Activated T-cell treated with anti-CD3 and anti-CD28 coated beads for 24 hours (primary cell): ENCODE results near the gene NRM.
"Not testable (repeated sequence)": the region's sequence is repeated elsewhere in the genome, so short reads cannot be mapped to it uniquely, and the experiment has no call there.

Experiments
- DNase-seq: peaks from one replicate; pipeline ENCODE4 v3.0.0-alpha.2; 2020; ENCODE audit warnings: low read depth

The NRM gene

DNA sequence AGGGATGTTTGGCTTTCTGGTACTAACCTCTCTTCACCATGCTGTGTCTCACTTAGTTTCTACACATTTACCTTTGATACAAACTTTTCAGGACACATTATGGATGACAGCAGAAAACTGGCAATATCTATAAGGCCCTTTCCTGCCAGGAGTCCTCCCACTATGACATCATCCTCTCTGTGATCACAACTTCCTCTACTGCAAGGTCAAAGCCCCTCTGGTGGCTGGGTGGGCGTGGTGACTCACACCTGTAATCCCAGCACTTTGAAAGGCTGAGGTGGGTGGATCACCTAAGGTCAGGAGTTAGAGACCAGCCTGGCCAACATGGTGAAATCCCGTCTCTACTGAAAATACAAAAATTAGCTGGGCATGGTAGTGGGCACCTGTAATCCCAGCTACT lies 24.5 kb downstream of the NRM start:
- not testable (repeated sequence) for DNase-seq

DNA sequence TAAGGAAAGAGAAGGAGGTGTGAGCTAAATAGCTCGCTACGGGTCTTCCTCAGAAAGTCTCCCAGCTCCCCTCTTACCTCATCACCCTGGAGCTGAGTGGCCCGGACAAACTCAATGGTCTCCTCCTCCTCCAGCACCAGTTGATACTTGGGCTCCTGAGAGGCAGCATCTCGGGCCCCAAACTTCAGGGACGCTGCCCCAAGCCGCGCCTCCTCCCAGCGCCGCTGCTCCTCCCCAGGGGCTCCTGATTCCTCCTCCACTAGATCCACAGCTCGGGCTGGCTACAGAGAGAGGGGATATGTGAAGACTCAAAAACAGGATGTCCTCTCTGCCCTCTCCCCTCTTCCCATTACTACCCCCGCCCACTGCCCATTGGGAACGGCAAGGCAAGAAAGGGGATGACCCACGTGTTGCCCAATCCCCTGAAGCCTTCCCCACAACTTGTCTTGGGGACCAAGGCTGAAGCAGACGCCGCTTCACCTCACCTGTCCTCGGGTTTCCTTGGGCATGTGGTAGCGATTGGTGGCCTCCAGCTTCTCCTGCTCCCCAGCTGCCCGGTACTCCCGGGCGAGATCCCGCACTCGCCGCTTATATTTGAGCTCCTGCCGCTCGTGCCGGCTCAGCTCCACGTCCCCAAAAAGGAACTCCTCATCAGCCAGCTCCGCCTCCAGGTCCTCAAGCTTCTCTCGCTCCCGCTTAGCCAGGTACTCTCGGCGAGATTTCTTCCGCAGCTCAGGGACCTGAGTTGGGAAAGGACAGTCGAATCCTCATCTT lies 25.6 kb downstream of the NRM start:
- DNase-seq: no peak

DNA sequence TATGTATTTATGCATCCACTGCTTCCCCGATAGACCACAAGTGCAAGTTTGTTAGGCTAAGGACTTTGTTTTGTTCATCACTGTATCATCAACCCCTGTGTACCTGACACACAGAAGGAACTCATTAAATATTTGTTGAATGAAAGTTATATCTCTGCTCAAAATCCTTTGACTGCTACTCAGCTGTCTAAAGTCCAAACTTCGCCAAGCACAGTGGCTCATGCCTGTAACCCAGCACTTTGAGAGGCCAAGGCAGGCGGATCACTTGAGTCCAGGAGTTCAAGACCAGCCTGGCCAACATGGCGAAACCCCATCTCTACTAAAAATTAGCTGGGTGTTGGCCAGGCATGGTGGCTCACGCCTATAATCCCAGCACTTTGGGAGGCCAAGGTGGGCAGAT lies 32.9 kb downstream of the NRM start:
- DNase-seq: not testable (repeated sequence)

DNA sequence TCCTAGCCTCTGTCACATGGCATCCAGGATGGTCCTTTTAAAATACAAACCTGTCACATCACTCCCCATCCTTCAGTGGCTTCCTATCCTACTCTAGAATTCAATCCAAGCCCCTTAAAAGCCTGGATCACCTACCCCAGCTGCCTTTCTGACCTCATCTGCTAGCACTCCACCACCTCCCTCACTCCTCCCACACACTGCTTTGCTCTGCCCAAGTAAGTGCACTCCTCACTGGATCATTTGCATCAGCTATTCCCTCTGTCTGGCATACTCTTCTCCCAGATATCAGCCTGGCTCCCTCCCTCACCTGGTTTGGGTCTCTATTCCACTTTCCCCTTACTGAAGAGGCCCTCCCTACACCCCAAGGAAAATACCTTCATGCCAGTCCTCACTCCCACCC lies 33.3 kb downstream of the NRM start:
- DNase-seq: no peak

DNA sequence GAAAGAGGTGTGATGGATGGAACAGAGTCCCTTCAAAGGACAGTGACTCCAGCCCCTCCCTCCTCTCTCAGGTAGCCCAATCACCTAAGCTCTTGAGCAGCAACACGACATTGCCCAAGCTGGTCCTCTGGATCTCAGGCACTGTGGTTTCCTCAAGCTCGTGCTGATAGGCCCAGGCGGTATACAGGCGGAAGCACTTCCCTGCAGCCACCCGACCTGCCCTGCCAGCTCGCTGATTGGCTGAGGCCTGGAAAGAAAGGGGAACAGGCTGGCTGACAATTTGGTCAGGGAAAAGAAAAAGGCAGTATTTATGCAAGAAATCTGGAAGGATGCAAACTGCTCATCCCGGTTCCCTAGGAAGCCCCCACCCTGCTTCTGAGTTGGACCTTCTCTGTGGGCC lies 34.3 kb downstream of the NRM start:
- DNase-seq: no peak

DNA sequence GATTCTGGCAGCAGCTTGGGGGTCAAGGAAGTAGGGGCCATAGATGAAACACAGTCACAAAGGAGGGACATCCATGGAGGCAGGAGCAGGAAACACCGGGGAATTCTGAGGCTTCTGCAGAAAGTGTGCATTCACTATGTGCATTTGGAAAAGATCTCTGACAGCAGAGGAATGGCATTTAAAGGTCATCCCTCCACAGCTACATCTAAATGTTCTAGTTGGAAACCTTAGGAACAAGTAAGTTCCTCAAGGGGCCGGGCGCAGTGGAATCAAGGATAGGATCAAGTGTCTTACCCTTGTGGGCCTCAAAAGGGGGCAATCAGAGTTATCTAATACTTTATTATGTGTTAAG lies 35.1 kb downstream of the NRM start:
- no peak for DNase-seq

DNA sequence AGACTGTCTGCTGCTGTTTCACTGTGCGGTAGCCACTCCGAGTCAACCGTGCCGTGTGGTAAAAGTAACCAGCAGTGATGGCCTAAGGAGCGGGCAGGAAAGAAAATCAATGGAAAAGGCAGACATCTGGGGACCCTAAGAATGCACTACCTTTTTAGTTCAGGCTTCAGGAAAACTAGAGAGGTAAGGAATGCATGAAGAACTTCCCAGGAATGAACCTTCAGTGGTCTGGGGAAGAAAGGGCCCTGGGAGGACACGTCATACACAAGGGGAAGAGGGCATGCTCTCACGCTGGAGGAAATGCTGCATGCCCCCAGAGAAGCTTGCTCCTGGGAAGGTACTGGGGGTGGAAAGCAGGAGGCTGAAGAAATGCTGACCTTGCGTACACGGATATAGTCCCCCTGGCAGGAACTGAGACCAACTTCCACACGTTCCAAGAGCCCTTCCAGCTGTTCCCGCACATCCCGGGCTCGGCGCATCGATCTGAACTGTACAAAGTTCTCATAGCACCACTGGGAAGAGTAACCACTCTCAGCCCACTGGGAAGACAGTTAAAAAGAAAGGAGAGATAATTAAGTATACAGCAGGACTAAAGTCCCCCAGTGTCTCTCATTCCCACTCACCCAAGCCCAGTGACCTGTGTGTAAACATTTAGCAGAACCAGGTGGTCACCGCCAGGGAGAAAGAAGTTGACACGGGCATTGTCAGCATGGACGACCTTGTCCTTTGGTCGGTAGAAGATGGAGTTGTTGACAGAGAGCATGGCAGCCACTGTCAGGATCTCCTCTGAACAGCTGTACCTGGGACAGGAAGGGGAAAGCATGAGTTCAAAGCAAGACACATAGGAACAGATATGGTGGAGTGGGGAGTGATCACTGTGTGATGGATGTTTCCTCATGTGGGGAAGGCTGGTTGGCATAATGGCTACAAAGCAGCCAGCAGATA lies 35.7 kb downstream of the NRM start:
- DNase-seq: no peak

DNA sequence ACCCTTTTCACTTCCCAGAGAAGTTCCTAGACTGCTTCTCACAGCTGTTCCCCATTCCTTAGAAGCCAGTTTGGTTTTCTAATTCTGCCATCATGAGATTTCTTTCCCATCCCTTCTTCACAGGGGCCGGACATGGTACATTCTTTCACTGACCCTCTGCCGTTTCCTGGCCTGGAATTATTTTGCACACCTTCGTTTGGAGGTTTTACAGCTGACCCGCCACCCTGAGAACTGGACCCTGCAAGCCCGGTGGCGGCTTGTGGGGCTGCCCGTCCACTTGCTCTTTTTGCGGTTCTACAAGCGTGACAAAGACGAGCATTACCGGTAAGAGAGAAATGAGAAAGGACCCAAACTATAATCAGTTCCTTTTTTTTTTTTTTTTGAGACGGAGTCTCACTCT lies 39.6 kb downstream of the NRM start:
- no peak for DNase-seq

DNA sequence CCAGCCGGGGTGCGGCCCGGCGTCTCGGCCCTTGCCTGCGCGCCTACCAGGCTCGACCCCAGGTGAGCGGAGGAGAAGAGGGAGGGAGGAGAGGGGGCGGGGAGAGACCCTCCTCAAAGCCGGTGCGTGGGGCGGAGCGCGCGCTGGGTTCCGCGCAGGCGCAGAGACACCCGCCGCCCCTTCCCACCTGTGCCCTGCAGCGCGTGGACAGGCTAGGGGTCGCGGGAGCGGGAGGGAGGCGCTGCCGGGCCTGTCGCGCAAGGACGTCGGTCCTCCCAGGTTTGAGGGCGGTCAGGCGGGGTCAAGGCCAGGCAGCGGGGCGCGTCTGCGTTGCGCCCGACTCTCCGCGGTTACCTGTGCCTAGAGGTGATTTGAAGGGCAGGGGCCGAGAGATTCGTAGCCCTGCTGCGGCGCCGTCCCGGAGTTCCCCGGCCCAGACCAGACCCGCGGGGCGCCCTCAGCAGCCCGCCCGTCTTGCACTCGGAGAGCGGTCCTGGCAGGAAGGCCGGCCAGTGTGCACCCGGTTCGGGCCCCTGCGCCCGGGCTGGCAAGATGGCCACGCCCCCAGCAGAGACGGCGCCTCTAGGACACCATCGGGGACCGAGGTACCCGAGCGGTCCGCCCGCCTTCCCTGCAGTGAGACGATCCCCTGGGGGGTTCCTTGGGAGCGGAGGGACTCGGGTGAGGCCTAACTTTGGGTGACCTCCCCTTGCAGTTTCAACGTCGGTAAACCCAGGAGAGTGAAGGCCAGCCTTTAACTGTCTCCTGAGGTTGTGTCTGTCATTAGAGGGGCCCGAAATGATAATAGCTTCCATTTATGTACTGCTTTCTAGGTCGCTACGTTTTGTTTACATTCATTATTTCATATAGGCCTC lies 43.3 kb downstream of the NRM start:
- peak; percentile 75 for DNase-seq

DNA sequence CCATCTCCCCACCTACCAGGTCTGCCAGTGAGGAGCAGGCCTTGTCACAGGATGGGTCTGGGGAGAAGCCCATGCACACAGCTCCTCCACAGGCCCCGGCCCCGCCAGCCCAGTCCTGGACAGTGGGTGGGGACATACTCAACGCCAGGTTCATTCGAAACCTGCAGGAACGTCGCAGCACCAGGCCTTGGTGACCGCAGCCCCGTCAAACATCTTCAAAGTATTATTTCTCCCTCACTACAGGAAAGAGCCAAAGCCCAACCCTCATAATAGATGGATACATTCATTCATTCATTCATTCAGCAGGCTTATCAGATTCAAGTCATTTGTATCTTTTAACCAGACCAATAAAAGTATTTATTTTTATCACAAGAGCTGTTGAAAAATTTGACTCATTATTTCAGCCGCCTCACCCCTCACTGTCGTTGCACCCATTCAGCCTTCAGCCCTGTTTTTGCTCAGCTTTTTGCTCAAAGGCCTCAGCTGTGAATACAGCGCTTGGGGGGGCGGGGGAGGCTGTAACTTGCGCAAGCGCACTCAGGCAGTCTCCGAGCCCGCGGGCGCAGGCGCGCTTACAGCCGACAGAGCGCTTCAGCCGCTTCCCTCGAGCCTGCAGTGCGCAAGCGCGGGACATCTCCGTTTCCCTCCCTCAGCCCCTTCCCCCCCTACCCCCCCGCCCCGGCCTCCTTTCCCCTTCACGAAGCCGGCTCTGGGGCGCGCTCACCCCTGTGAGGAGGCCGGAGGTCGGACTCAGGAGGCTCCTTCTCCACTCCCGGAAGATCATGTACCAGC lies 44.1 kb downstream of the NRM start, which contains the start of gene C6orf136:
TSS of gene C6orf136 (plus strand) at position 684 of the 792 bp plus-strand sequence. CDS start at position 783, 99 bp downstream.
- peak; percentile 86 for DNase-seq

DNA sequence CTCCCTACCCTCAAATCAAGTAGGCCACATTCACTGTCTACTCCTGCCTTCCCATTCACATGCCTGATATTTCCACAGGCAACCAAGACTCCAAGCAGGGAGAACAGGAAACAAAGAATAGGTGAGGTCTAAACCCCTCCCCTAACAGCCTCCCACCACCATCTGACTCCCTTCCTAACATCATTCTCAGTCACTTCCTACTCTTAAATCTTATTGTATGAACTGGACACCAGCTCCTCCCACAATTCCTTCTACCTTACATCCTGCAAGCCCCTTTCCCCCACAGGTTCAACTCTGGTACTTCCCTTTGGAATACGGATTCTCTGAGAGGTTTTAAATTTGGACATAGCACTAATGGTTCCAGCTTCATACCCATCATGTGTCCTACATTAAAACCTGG lies 44.8 kb downstream of the NRM start:
- DNase-seq: no peak

DNA sequence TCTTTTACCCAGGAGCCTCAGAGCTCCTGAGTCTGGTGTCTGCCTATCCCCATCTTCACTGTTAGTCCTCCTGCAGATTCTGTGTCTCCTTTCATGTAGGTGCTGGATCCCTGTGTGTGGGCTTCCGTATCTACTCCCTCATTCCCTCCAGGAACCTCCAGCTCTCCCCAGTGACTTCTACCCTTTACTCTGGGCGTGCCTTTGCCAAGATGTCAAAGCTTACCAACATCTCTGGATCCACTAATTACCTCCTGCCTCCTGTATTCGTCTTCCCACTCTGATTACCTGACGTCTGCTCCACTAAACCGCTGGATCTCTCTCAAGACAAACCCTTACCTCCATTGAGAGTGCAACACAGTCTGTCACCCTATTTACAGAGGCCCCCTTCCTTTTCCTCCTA lies 46.0 kb downstream of the NRM start:
- DNase-seq: no peak

DNA sequence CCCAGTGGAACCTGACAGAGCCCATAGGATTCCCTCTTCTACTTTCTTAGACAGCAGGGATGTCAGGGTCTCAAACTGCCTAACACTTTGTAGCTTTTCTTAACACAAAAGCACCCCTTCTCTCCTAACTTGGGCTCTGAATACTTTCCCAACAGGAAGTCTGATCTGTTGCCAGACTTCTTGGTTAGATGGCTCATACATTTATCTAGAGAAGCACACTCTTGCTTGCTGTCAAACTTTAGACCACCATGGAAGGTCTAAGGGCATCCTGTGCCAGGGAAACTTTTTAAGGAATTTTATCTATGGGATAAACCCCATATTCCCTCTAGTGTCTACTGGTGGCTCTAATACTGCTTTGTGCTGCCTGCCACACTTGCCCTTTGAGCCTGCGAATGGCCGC lies 47.1 kb downstream of the NRM start:
- DNase-seq: no peak

DNA sequence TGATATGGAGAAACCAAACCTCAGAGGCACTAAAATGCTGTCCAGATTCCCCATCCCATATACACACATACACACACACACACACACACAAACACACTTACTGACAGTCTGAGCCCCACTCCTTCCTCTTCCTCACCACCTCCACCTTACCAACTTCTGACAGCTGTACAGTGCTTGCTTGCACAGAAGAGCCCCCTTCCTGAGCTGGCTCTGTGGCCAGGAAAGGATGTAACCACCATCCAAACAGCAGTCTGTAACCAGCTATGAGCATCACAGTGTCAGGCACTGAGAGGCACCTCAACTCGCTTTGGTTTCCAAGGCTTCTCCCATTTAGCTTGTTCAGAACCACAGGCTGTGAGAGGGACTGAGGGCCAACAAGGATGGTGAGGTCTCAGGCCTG lies 49.7 kb downstream of the NRM start:
- DNase-seq: no peak

DNA sequence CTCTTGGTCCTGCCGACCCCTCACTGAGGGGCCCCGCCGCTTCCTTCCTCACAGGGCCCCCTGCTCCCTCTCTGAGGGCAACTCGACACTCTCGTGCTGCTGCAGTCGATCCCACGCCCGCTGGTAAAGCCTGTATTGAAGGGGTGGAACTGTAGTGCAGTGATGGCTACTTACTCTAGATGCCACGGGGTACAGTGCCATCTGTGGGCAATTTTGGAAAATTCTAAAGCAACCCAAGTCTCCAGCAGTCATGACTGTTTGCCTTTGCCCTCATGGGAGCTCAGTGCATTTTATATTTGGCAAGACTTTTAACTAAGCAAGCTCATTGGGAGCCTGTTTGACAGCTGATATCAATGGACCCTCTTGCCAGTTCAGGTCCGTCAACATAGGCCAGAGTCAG lies 50.3 kb downstream of the NRM start:
- no peak for DNase-seq
